Measurements from ENCODE around the gene KHDC3L. TPM values are rescaled to one million over a fixed set of nuclear protein-coding genes. Genes with fewer than 3 reads are reported as not detected.

The KHDC3L gene
- polyA plus RNA-seq, 1 donor (not counting 4 experiments of a cell fraction or from before 2014, with no cell fraction given) = not detected

DNA sequence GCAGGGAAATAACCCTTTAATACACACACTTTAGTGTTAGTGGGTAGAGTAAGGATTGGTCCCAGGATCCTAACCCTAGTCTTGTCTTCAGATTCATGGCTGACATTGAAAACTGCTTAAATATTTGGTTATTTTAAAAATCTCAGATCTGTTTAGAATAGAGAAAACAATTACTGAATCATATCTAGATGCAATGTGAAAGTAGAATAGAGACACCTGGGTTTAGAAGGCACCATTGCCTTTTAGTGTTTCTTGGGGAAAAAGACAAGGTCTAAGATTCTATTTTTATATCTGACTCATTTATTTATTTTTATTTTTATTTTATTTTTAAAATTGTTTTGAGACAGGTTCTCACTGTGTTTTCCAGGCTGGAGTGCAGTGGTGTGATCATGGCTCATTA lies 38.2 kb downstream of the KHDC3L start:
- DNase-seq (ENCODE audit: low read depth, low spot score) (no peak), FAIRE-seq (no peak)
- Histone ChIP-seq H2AFZ (ENCODE audit: control insufficient read depth, low read length) (no peak overlapping the region), H3K4me3 (ENCODE audit: control insufficient read depth in 2 of 3, extremely low read depth in 1 of 3, insufficient read depth in 2 of 3, low read depth in 1 of 3, low read length in 3 of 3) (no peak overlapping the region), H3K4me2 (ENCODE audit: control insufficient read depth, extremely low read depth, insufficient read depth, low read depth, low read length) (no peak overlapping the region), H3K36me3 (ENCODE audit: control insufficient read depth in 2 of 2, extremely low read depth in 1 of 2, insufficient read depth in 2 of 2, low read length in 2 of 2) (no peaks in the 10 kb centered on the region), H3K27me3 (ENCODE audit: control insufficient read depth, extremely low read depth, insufficient read depth, low read length) (no peaks in the 10 kb centered on the region), H3K9me3 (ENCODE audit: control insufficient read depth, low read depth, low read length) (no peaks in the 10 kb centered on the region), H4K20me1 (ENCODE audit: control insufficient read depth, extremely low read depth, insufficient read depth, low read length) (no peaks in the 10 kb centered on the region), H3K9ac (ENCODE audit: control insufficient read depth, extremely low read depth, insufficient read depth, low read length) (no peak overlapping the region), H3K4me1 (ENCODE audit: control insufficient read depth, extremely low read depth, insufficient read depth, low read length) (no peaks in the 10 kb centered on the region), H3K79me2 (ENCODE audit: control insufficient read depth, insufficient read depth, low read length) (no peaks in the 10 kb centered on the region), H3K27ac (ENCODE audit: control insufficient read depth, insufficient read depth, low read length) (no peak overlapping the region), H3K9me1 (ENCODE audit: control insufficient read depth, extremely low read depth, insufficient read depth, low read length) (no peaks in the 10 kb centered on the region)
- TF ChIP-seq EZH2 (IDR thresholded peaks at IDR 0.05; ENCODE audit: low read length) = no peak
- no peak for TF ChIP-seq CTCF (optimal IDR thresholded peaks at IDR 0.05 in 1 of 3, IDR thresholded peaks at IDR 0.05 in 1 of 3, conservative IDR thresholded peaks at IDR 0.05 in 1 of 3; ENCODE audit: extremely low read depth in 1 of 3, insufficient read depth in 2 of 3, low read length in 3 of 3)
- dilution Hi-C loops (cut with MboI; ENCODE audit: extremely low pct_ligation_motif_present, low sequenced_read_pairs) = no loop called here

GRCh38 chr6:73409395-73409794 lies 46.9 kb downstream of the KHDC3L start:
- Histone ChIP-seq H3K36me3 (ENCODE audit: control insufficient read depth in 2 of 2, extremely low read depth in 1 of 2, insufficient read depth in 2 of 2, low read length in 2 of 2) (no peaks in the 10 kb centered on the region), H3K27me3 (ENCODE audit: control insufficient read depth, extremely low read depth, insufficient read depth, low read length) (no peaks in the 10 kb centered on the region), H3K9me1 (ENCODE audit: control insufficient read depth, extremely low read depth, insufficient read depth, low read length) (no peaks in the 10 kb centered on the region), H3K9me3 (ENCODE audit: control insufficient read depth, low read depth, low read length) (no peaks in the 10 kb centered on the region), H3K79me2 (ENCODE audit: control insufficient read depth, insufficient read depth, low read length) (no peaks in the 10 kb centered on the region), H2AFZ (ENCODE audit: control insufficient read depth, low read length) (no peak overlapping the region), H4K20me1 (ENCODE audit: control insufficient read depth, extremely low read depth, insufficient read depth, low read length) (no peaks in the 10 kb centered on the region), H3K4me3 (ENCODE audit: control insufficient read depth in 2 of 3, extremely low read depth in 1 of 3, insufficient read depth in 2 of 3, low read depth in 1 of 3, low read length in 3 of 3) (no peak overlapping the region), H3K27ac (ENCODE audit: control insufficient read depth, insufficient read depth, low read length) (no peak overlapping the region), H3K4me2 (ENCODE audit: control insufficient read depth, extremely low read depth, insufficient read depth, low read depth, low read length) (no peak overlapping the region), H3K9ac (ENCODE audit: control insufficient read depth, extremely low read depth, insufficient read depth, low read length) (no peak overlapping the region), H3K4me1 (ENCODE audit: control insufficient read depth, extremely low read depth, insufficient read depth, low read length) (no peaks in the 10 kb centered on the region)
- DNase-seq (ENCODE audit: low read depth, low spot score) (no peak), FAIRE-seq (no peak)
- dilution Hi-C loops (cut with MboI; ENCODE audit: extremely low pct_ligation_motif_present, low sequenced_read_pairs) = no loop called here
- no peak for TF ChIP-seq EZH2 (IDR thresholded peaks at IDR 0.05; ENCODE audit: low read length)
- TF ChIP-seq CTCF (optimal IDR thresholded peaks at IDR 0.05 in 1 of 3, IDR thresholded peaks at IDR 0.05 in 1 of 3, conservative IDR thresholded peaks at IDR 0.05 in 1 of 3; ENCODE audit: extremely low read depth in 1 of 3, insufficient read depth in 2 of 3, low read length in 3 of 3) = no peak

All from keratinocyte (primary cell).